GM12878 (cell line): Measurements from ENCODE around the gene C5orf15. TPM values are rescaled to one million over a fixed set of nuclear protein-coding genes. Genes with fewer than 3 reads are reported as not detected.

Experiments used
- ATAC-seq: fragments of 200-7000 bp; cut with Tn5 transposase; 3 replicates; pipeline ENCODE4 v1.9.1; 2020; ENCODE audit warnings: mild to moderate bottlenecking, moderate library complexity
- BruUV-seq: library from RNA; stranded (reverse); fragments of 400-500 nt; replicated peaks from 2 replicates; lab custom pipeline; 2021; lab: Mats Ljungman, UMichigan
- CTCF ChIA-PET: fragments of 300-600 bp; sonication (Branson Sonifier 250); formaldehyde crosslinking; extraction: SDS; loops from one replicate; lab custom pipeline; 2021; ENCODE audit warnings: inconsistent platforms; lab: Yijun Ruan, JAX
- POLR2A ChIA-PET: fragments of 350-600 bp; formaldehyde crosslinking; extraction: SDS; loops from one replicate; lab custom pipeline; 2021; ENCODE audit warnings: inconsistent platforms; lab: Charles Lee
- RAD21 ChIA-PET: fragments of 300-600 bp; sonication (Branson Sonifier 250); formaldehyde crosslinking; loops from one replicate; lab custom pipeline; 2023; ENCODE audit warnings: antibody characterized with exemption; ENCODE audit not compliant: unreplicated experiment; lab: Charles Lee
- SMC1A ChIA-PET: fragments of 300-600 bp; sonication (Branson Sonifier 250); formaldehyde crosslinking; loops from one replicate; lab custom pipeline; 2023; ENCODE audit not compliant: unreplicated experiment, uncharacterized antibody; lab: Charles Lee
- DNase-seq: peaks from one replicate; pipeline ENCODE4 v3.0.0-alpha.2; 2011; ENCODE audit warnings: low read depth, low spot score
- FAIRE-seq: peaks from 3 replicates; lab custom pipeline; 2011; peaks lifted over from hg19 to GRCh38; lab: Jason Lieb, UNC
- H2AFZ ChIP-seq: 2 replicates; pipeline ENCODE4 v1.6.0; 2011; ENCODE audit warnings: low read depth, low read length, control low read depth; ENCODE audit not compliant: control insufficient read depth
- H3K27ac ChIP-seq: 2 replicates; pipeline ENCODE4 v1.5.1; 2011; ENCODE audit warnings: control low read depth; ENCODE audit not compliant: control insufficient read depth, insufficient read depth
- H3K27me3 ChIP-seq, 2 experiments: replicated peaks in 1 of 2; 2 replicates each; pipeline versions ENCODE4 v1.6.0 to v1.6.1; 2011; ENCODE audit warnings: low read length in 1 of 2; ENCODE audit not compliant: control insufficient read depth in 2 of 2, insufficient read depth in 2 of 2
- H3K36me3 ChIP-seq, 2 experiments: 2 replicates each; pipeline ENCODE4 v1.5.1; 2011; ENCODE audit warnings: low read length in 1 of 2; ENCODE audit not compliant: control insufficient read depth in 2 of 2, insufficient read depth in 2 of 2
- H3K4me1 ChIP-seq: 2 replicates; pipeline ENCODE4 v1.6.1; 2011; ENCODE audit warnings: mild to moderate bottlenecking, low read length, moderate library complexity, mixed read lengths; ENCODE audit not compliant: control insufficient read depth, insufficient read depth
- H3K4me2 ChIP-seq: 2 replicates; pipeline ENCODE4 v1.6.0; 2011; ENCODE audit warnings: control low read depth; ENCODE audit not compliant: control insufficient read depth, insufficient read depth
- H3K4me3 ChIP-seq: fragments of 200-600 bp; sonication (generic); 2 replicates; pipeline ENCODE4 v1.5.1; 2016
- H3K79me2 ChIP-seq: 2 replicates; pipeline ENCODE4 v1.6.0; 2011; ENCODE audit warnings: low read length; ENCODE audit not compliant: control insufficient read depth, insufficient read depth
- H3K9ac ChIP-seq: 2 replicates; pipeline ENCODE4 v1.8.0; 2011; ENCODE audit warnings: low read length, control low read depth, mixed read lengths; ENCODE audit not compliant: control insufficient read depth, insufficient read depth
- H3K9me3 ChIP-seq: replicated peaks from 3 replicates; pipeline ENCODE4 v1.5.1; 2011; ENCODE audit warnings: mild to moderate bottlenecking, low read length; ENCODE audit not compliant: control insufficient read depth, insufficient read depth
- H4K20me1 ChIP-seq: 2 replicates; pipeline ENCODE4 v1.6.0; 2011; ENCODE audit not compliant: control insufficient read depth, insufficient read depth
- CBFB ChIP-seq: IDR thresholded peaks from 2 replicates; pipeline ENCODE4 v1.6.1; 2016; ENCODE audit warnings: antibody characterized with exemption, low read depth
- CBX3 ChIP-seq: fragments of 200-600 bp; sonication (generic); IDR thresholded peaks from 2 replicates; pipeline ENCODE4 v1.6.1; 2016; ENCODE audit warnings: low read depth, borderline replicate concordance
- CHD2 ChIP-seq: IDR thresholded peaks from 2 replicates; pipeline ENCODE4 v1.6.1; 2011; ENCODE audit warnings: low read depth, low read length, improper control_type of control experiment, borderline replicate concordance
- GABPA ChIP-seq: IDR thresholded peaks from 2 replicates; pipeline ENCODE4 v1.6.1; 2014; ENCODE audit warnings: antibody characterized with exemption, low read depth, mild to moderate bottlenecking, inconsistent platforms
- KAT2A ChIP-seq: conservative IDR thresholded peaks from 2 replicates; pipeline ENCODE4 v1.6.1; 2011; ENCODE audit warnings: low read depth, low read length; ENCODE audit not compliant: control insufficient read depth
- NBN ChIP-seq: fragments of 450-650 bp; IDR thresholded peaks from 2 replicates; pipeline ENCODE4 v1.6.1; 2016
- PBX3 ChIP-seq: IDR thresholded peaks from 2 replicates; pipeline ENCODE4 v1.6.1; 2011; ENCODE audit warnings: mild to moderate bottlenecking, low read depth, low read length, moderate library complexity; ENCODE audit not compliant: insufficient replicate concordance
- POLR2A ChIP-seq: IDR thresholded peaks from 2 replicates; pipeline ENCODE4 v1.6.1; 2011; ENCODE audit warnings: low read depth, mild to moderate bottlenecking, low read length
- RCOR1 ChIP-seq: conservative IDR thresholded peaks from 2 replicates; pipeline ENCODE4 v1.6.1; 2012; ENCODE audit warnings: low read depth, low read length, improper control_type of control experiment
- RELA ChIP-seq: fragments of 450-650 bp; IDR thresholded peaks from 2 replicates; pipeline ENCODE4 v1.8.0; 2014; ENCODE audit warnings: borderline replicate concordance; ENCODE audit not compliant: partially characterized antibody
- SKIL ChIP-seq: fragments of 450-650 bp; IDR thresholded peaks from 2 replicates; pipeline ENCODE4 v1.6.1; 2017; ENCODE audit warnings: mild to moderate bottlenecking, low read depth, inconsistent platforms; ENCODE audit not compliant: poor library complexity, severe bottlenecking
- SP1 ChIP-seq: IDR thresholded peaks from one replicate; pipeline ENCODE4 v1.6.1; 2011; ENCODE audit warnings: low read depth, low read length
- SUZ12 ChIP-seq: fragments of 200-600 bp; sonication (generic); IDR thresholded peaks from one replicate; pipeline ENCODE4 v1.6.1; 2018; ENCODE audit warnings: antibody characterized with exemption, mild to moderate bottlenecking; ENCODE audit not compliant: unreplicated experiment
- TAF1 ChIP-seq: IDR thresholded peaks from 2 replicates; pipeline ENCODE4 v1.6.1; 2011; ENCODE audit warnings: mild to moderate bottlenecking, low read depth, low read length, borderline replicate concordance
- TARDBP ChIP-seq: IDR thresholded peaks from 2 replicates; pipeline ENCODE4 v1.6.1; 2016; ENCODE audit warnings: borderline replicate concordance
- WGBS: methylation state at CpG from one replicate; pipeline ENCODE4 v1.1.6; 2016; ENCODE audit warnings: low lambda C conversion rate; ENCODE audit not compliant: insufficient replicate concordance, insufficient coverage; ENCODE audit errors: missing lambda C conversion rate; 5-methylcytosine and 5-hydroxymethylcytosine counted together
- in situ Hi-C: fragments of 300-500 bp; cut with MboI; formaldehyde crosslinking; loops from 9 replicates; pipeline ENCODE4 v1.14.3; 2018; ENCODE audit warnings: mixed read lengths
- intact Hi-C: fragments of 100-400 bp; cut with micrococcal nuclease; formaldehyde crosslinking; loops from one replicate; pipeline ENCODE4 v1.14.2; 2022; ENCODE audit not compliant: unreplicated experiment
- polyA plus RNA-seq, 11 experiments: library from polyadenylated mRNA; depleted of rRNA in 4 of 11; unstranded in 6 of 11; stranded (reverse) in 5 of 11; fragments of >200 nt; fragmentation: Nextera tagmentation in 4 of 11; fragmentation: Illumina TruSeq in 1 of 11; extraction: Ambion mirVana in 4 of 11; extraction: Trizol in 1 of 11; gene quantifications; 1 replicate in 1 of 11; 2 replicates in 10 of 11; pipeline versions ENCODE4 v1.2.1 to v1.2.3, GENCODE V29; 2011 to 2016; ENCODE audit warnings: inconsistent platforms in 2 of 11, missing spikeins in 2 of 11, low read depth in 1 of 11
- total RNA-seq, 4 experiments: library from RNA; depleted of rRNA in 3 of 4; stranded (reverse); fragments of >200 nt in 3 of 4; fragmentation: Illumina TruSeq in 1 of 4; extraction: Trizol in 1 of 4; gene quantifications; 2 replicates each; pipeline versions ENCODE4 v1.2.1 to v1.2.3, GENCODE V29; 2013 to 2021
- TF ChIP-seq, protein P1 (sequence below): fragments of 450-650 bp; IDR thresholded peaks from 2 replicates; pipeline ENCODE4 v1.6.1; 2016; ENCODE audit warnings: mild to moderate bottlenecking

C5orf15 gene
- total and polyA plus RNA-seq, 10 of the 15 experiments (the other 5 are each of a cell fraction or from before 2014, with no cell fraction given), result 21.7 to 69.6 (median 46.0) TPM

- no peak for TF ChIP-seq TARDBP
- TF ChIP-seq CHD2, result no peak
- no peak for TF ChIP-seq KAT2A
- no peak for TF ChIP-seq SKIL
- TF ChIP-seq RCOR1, result no peak
- no peak for TF ChIP-seq GABPA
These were observed 54.0 kb downstream of the C5orf15 start (continued) for GRCh38 chr5:133914434-133914833.

DNA sequence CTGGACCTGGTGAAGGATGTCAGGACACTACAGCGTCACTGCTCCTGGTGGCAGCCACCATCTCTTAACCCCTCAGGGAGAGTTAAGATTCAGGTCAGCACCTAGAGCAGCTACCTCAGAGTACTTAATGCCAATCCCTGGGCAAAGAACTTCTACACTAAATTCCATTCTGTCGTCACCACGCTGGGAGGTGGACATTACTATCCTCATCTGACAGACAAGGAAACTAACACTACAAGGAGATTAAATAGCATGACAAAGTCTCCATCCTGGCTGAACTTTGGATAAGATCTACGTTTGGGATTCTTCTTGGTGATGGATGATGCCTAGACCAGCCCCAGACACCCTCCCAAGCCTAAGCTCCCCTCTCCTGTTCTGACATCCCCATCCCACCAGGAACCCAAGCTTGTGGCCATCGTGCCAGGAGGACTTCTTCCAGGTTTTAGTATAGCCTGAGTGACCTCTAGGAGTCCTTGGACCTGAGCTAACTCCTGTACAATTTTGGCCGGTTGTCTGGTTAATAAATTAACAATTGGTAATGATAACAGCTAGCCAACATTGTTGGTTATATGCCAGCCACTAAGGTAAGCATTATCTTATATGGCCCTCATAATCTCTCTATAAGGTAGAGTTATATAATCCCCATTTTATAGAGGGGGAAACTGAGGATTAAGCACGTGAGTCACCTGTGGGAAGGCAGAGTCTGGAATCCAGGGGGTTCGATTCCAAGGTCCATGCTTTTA, 54.8 kb downstream of the C5orf15 start:
- H3K9ac ChIP-seq, result no peak overlapping the region
- ChIA-PET CTCF (interaction anchor here (0.8 kb wide), 1 partner anchor 31 kb away, joined by 4 read pairs; no protein-coding TSS in a partner anchor), SMC1A (interaction anchor here (1.3 kb wide), 1 partner anchor 8 kb away, joined by 4 read pairs; no protein-coding TSS in a partner anchor), RAD21 (no interaction called here), POLR2A (no interaction called here)
- H3K27me3 ChIP-seq, result no peaks in the 10 kb centered on the region; a peak in 1 of 4 replicates
- H3K4me3 ChIP-seq, result no peak overlapping the region
- WGBS, result 46% methylated on average over 8 of the region's 8 CpGs
- FAIRE-seq (no peak), ATAC-seq (no peak), DNase-seq (no peak)
- no peak for TF ChIP-seq KAT2A
- TF ChIP-seq PBX3, result no peak
- no peak for TF ChIP-seq RELA
- no peak for TF ChIP-seq CBX3
- TF ChIP-seq, protein P1, sequence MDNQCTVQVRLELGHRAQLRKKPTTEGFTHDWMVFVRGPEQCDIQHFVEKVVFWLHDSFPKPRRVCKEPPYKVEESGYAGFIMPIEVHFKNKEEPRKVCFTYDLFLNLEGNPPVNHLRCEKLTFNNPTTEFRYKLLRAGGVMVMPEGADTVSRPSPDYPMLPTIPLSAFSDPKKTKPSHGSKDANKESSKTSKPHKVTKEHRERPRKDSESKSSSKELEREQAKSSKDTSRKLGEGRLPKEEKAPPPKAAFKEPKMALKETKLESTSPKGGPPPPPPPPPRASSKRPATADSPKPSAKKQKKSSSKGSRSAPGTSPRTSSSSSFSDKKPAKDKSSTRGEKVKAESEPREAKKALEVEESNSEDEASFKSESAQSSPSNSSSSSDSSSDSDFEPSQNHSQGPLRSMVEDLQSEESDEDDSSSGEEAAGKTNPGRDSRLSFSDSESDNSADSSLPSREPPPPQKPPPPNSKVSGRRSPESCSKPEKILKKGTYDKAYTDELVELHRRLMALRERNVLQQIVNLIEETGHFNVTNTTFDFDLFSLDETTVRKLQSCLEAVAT, result no peak
- TF ChIP-seq SP1, result no peak
- TF ChIP-seq TAF1, result no peak
- no peak for TF ChIP-seq SUZ12
- TF ChIP-seq CBFB, result no peak
- no peak for TF ChIP-seq POLR2A
- TF ChIP-seq NBN, result no peak
- BruUV-seq, result no TSS peak
- H3K27ac ChIP-seq, result no peak overlapping the region
- no peaks in the 10 kb centered on the region for H3K9me3 ChIP-seq
- H3K79me2 ChIP-seq, result no peaks in the 10 kb centered on the region
- in situ Hi-C loops, result no loop called here
- H4K20me1 ChIP-seq, result no peaks in the 10 kb centered on the region
- intact Hi-C loops, result no loop called here
- no peaks in the 10 kb centered on the region for H3K36me3 ChIP-seq
- no peak overlapping the region for H3K4me2 ChIP-seq
- H3K4me1 ChIP-seq, result no peaks in the 10 kb centered on the region
- no peak overlapping the region for H2AFZ ChIP-seq
